LoVo (cell line): ENCODE measurements around the gene TMEM38B.
"Not testable (repeated sequence)": the region's sequence is repeated elsewhere in the genome, so short reads cannot be mapped to it uniquely, and the experiment has no call there.

ENCODE experiments used
- DNase-seq: peaks from one replicate; pipeline ENCODE4 v3.0.0-alpha.2; 2016; ENCODE audit warnings: low spot score

TMEM38B gene

GRCh38 chr9:105722099-105722498 is 27.8 kb downstream of the TMEM38B start:
- DNase-seq = no peak

- DNase-seq = no peak
Observed at GRCh38 chr9:105725370-105725769, 31.0 kb downstream of the TMEM38B start.

GRCh38 chr9:105728230-105728629 is 33.9 kb downstream of the TMEM38B start:
- DNase-seq = not testable (repeated sequence)

- not testable (repeated sequence) for DNase-seq
Observed at GRCh38 chr9:105731420-105731819, 37.1 kb downstream of the TMEM38B start.

- DNase-seq = no peak
Observed at GRCh38 chr9:105735366-105735765, 41.0 kb downstream of the TMEM38B start.

- DNase-seq = no peak
Observed at GRCh38 chr9:105737205-105737604, 42.9 kb downstream of the TMEM38B start.

- DNase-seq = no peak
Observed at GRCh38 chr9:105742088-105742487, 47.7 kb downstream of the TMEM38B start.

GRCh38 chr9:105747325-105747724 is 53.0 kb downstream of the TMEM38B start:
- DNase-seq = not testable (repeated sequence)

- DNase-seq = no peak
Observed at GRCh38 chr9:105751761-105752160, 57.4 kb downstream of the TMEM38B start.

GRCh38 chr9:105757496-105758251 is 63.3 kb downstream of the TMEM38B start:
- DNase-seq = no peak

GRCh38 chr9:105760053-105760452 is 65.7 kb downstream of the TMEM38B start:
- no peak for DNase-seq

- DNase-seq = not testable (repeated sequence)
Observed at GRCh38 chr9:105782561-105783494, 88.5 kb downstream of the TMEM38B start.

GRCh38 chr9:105783495-105783872 is 89.1 kb downstream of the TMEM38B start:
- not testable (repeated sequence) for DNase-seq

- DNase-seq = not testable (repeated sequence)
Observed at GRCh38 chr9:105786796-105787195, 92.5 kb downstream of the TMEM38B start.

- no peak for DNase-seq
Observed at GRCh38 chr9:105816202-105816744, 121.9 kb downstream of the TMEM38B start.

- DNase-seq = no peak
Observed at GRCh38 chr9:105816981-105817380, 122.6 kb downstream of the TMEM38B start.

GRCh38 chr9:105818903-105819302 is 124.6 kb downstream of the TMEM38B start:
- no peak for DNase-seq

- DNase-seq = no peak
Observed at GRCh38 chr9:105822814-105823213, 128.5 kb downstream of the TMEM38B start.
